ENCODE data around the gene GAPDHS. TPM values are rescaled to one million over a fixed set of nuclear protein-coding genes. Genes with fewer than 3 reads are reported as not detected.

The GAPDHS gene
- total and polyA plus RNA-seq, 5 donors from 2014 or later: not detected

DNA sequence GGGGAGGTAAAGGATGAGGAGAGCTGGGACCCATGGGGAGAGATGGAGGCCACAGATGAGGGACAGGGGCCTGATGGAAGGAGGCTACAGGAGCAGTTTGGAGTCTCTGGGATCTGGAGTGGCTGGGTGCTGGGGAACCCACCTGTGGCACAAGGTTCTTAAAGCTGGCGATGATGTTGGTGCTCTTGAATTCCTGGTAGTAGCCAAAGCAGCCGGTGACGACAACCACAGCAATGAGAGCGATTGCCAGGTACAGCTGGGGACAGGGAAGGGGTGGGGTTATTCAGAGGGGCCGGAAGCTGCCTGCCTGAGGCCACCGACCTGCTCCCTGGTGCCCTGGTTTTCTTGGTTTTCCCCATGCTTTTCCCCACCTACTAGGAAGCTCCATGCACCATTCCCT is 27.4 kb downstream of the GAPDHS start:
- H3K27me3 ChIP-seq (ENCODE audit: control insufficient read depth, insufficient read depth, low read length): peaks cover 2% of the 10 kb centered on the region
- H3K27me3 Mint-ChIP-seq: peaks cover 27% of the 10 kb centered on the region

DNA sequence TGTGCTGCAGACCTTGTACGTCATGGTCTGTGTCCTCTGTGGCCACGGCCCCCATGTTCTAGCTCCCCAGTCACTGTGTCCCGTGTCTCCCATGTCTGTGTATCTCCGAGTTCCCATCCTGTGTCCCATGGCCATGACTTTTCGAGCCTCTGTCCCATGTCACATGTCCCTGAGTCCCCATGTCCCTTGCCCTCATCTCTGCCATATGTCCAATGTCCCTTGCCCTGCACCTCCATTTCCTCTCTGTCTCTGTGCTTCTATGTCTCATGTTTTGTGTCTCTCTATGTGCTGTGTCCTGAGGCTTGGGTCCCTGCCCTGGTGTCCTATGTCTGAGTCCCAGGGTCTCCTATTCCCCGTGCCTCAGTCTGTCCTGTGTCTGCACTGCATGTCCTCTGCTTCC is 28.2 kb downstream of the GAPDHS start:
- no peak for ATAC-seq (ENCODE audit: low read depth in 2 of 2)

More for the DNA sequence above, 27.4 kb downstream of the GAPDHS start:
- no peaks in the 10 kb centered on the region for H3K36me3 ChIP-seq (ENCODE audit: control insufficient read depth, insufficient read depth, low read length)
- H3K4me3 Mint-ChIP-seq: peak overlapping the region in 2 of 4 donors; percentile 50 to 55
- H3K4me1 Mint-ChIP-seq: peaks cover 0 to 20% (median 3%) of the 10 kb centered on the region in 4 donors
- H3K9me3 Mint-ChIP-seq: no peaks in the 10 kb centered on the region
- no peaks in the 10 kb centered on the region for H3K36me3 Mint-ChIP-seq
- H3K4me3 ChIP-seq (ENCODE audit: low read depth, low read length): no peak overlapping the region
- H3K9me3 ChIP-seq (ENCODE audit: control insufficient read depth in 2 of 2, low read length in 2 of 2): no peaks in the 10 kb centered on the region
- peaks cover 15% of the 10 kb centered on the region for H3K4me1 ChIP-seq (ENCODE audit: control insufficient read depth, insufficient read depth, low read length, poor library complexity, severe bottlenecking)
- ATAC-seq (ENCODE audit: low read depth in 2 of 2) (no peak), DNase-seq (no peak)
- no peak overlapping the region for H3K27ac Mint-ChIP-seq
- H3K27ac ChIP-seq (ENCODE audit: insufficient read depth, low read length, poor library complexity, severe bottlenecking): no peak overlapping the region

DNA sequence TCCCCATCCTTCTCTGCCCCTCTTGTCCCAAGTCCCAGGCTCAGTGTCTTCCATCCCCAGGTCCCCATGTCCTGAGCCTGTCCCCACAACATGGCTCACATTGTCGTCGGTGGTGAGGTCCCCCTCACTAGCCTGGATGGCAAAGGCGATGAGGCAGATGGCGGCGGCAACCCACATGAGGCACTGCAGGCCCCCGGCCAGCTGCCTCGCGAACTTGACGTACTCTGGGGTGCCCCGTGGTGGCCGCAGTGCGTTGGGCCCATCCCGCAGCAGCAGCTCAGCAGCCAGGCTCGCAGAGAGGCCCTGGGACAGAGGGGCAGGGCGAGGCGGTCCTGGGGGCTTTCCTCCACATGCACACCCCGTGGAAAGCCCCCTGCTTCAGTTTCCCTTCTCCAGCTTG is 29.1 kb downstream of the GAPDHS start:
- Histone ChIP-seq H3K4me3 (ENCODE audit: low read depth, low read length) (no peak overlapping the region), H3K4me1 (ENCODE audit: control insufficient read depth, insufficient read depth, low read length, poor library complexity, severe bottlenecking) (peaks cover 15% of the 10 kb centered on the region), H3K36me3 (ENCODE audit: control insufficient read depth, insufficient read depth, low read length) (no peaks in the 10 kb centered on the region), H3K27ac (ENCODE audit: insufficient read depth, low read length, poor library complexity, severe bottlenecking) (no peak overlapping the region), H3K9me3 (ENCODE audit: control insufficient read depth in 2 of 2, low read length in 2 of 2) (no peaks in the 10 kb centered on the region), H3K27me3 (ENCODE audit: control insufficient read depth, insufficient read depth, low read length) (peaks cover 2% of the 10 kb centered on the region)
- DNase-seq (no peak), ATAC-seq (ENCODE audit: low read depth in 2 of 2) (no peak)
- Mint-ChIP-seq H3K36me3 (no peaks in the 10 kb centered on the region), H3K4me3 (no peak overlapping the region), H3K9me3 (no peaks in the 10 kb centered on the region), H3K27ac (no peak overlapping the region), H3K27me3 (peaks cover 31% of the 10 kb centered on the region), H3K4me1 (peaks cover 0 to 14% (median 2%) of the 10 kb centered on the region in 4 donors)

More for the DNA sequence above, 28.2 kb downstream of the GAPDHS start:
- H3K36me3 ChIP-seq (ENCODE audit: control insufficient read depth, insufficient read depth, low read length): no peaks in the 10 kb centered on the region
- Mint-ChIP-seq H3K36me3 (no peaks in the 10 kb centered on the region), H3K27ac (no peak overlapping the region), H3K27me3 (peaks cover 27% of the 10 kb centered on the region), H3K4me3 (peak overlapping the region in 1 of 4 donors; percentile 17), H3K9me3 (no peaks in the 10 kb centered on the region), H3K4me1 (peaks cover 0 to 17% (median 3%) of the 10 kb centered on the region in 4 donors)
- no peaks in the 10 kb centered on the region for H3K9me3 ChIP-seq (ENCODE audit: control insufficient read depth in 2 of 2, low read length in 2 of 2)
- peaks cover 2% of the 10 kb centered on the region for H3K27me3 ChIP-seq (ENCODE audit: control insufficient read depth, insufficient read depth, low read length)
- H3K27ac ChIP-seq (ENCODE audit: insufficient read depth, low read length, poor library complexity, severe bottlenecking): no peak overlapping the region
- no peak for DNase-seq
- no peak overlapping the region for H3K4me3 ChIP-seq (ENCODE audit: low read depth, low read length)
- peaks cover 15% of the 10 kb centered on the region for H3K4me1 ChIP-seq (ENCODE audit: control insufficient read depth, insufficient read depth, low read length, poor library complexity, severe bottlenecking)

DNA sequence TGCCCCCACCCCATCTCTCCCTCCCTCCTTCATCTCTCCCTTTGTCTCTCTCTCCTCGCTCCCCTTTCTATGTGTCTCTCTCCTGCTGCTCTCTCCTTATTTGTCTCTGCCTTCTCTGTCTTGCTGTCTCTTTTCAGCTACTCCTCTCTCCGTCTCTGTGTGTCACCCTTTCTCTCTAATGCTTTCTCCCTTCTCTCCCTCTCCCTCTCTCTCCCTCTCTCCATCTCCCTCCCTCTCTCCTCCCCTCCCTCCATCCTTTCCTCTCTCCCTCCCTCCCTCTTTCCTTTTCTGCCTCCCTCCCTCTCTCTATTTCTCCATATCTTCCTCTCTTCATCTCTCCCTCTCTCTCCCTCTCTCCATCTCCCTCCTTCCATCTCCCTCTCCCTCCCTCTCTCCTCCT is 29.5 kb downstream of the GAPDHS start:
- Mint-ChIP-seq H3K36me3 (no peaks in the 10 kb centered on the region), H3K9me3 (no peaks in the 10 kb centered on the region), H3K4me1 (peaks cover 0 to 12% (median 2%) of the 10 kb centered on the region in 4 donors), H3K27me3 (peaks cover 31% of the 10 kb centered on the region), H3K4me3 (no peak overlapping the region), H3K27ac (no peak overlapping the region)
- peaks cover 12% of the 10 kb centered on the region for H3K4me1 ChIP-seq (ENCODE audit: control insufficient read depth, insufficient read depth, low read length, poor library complexity, severe bottlenecking)
- H3K9me3 ChIP-seq (ENCODE audit: control insufficient read depth in 2 of 2, low read length in 2 of 2): no peaks in the 10 kb centered on the region
- H3K27me3 ChIP-seq (ENCODE audit: control insufficient read depth, insufficient read depth, low read length): peaks cover 2% of the 10 kb centered on the region
- no peak overlapping the region for H3K27ac ChIP-seq (ENCODE audit: insufficient read depth, low read length, poor library complexity, severe bottlenecking)
- no peaks in the 10 kb centered on the region for H3K36me3 ChIP-seq (ENCODE audit: control insufficient read depth, insufficient read depth, low read length)
- DNase-seq: no peak
- no peak overlapping the region for H3K4me3 ChIP-seq (ENCODE audit: low read depth, low read length)
- ATAC-seq (ENCODE audit: low read depth in 2 of 2): no peak

DNA sequence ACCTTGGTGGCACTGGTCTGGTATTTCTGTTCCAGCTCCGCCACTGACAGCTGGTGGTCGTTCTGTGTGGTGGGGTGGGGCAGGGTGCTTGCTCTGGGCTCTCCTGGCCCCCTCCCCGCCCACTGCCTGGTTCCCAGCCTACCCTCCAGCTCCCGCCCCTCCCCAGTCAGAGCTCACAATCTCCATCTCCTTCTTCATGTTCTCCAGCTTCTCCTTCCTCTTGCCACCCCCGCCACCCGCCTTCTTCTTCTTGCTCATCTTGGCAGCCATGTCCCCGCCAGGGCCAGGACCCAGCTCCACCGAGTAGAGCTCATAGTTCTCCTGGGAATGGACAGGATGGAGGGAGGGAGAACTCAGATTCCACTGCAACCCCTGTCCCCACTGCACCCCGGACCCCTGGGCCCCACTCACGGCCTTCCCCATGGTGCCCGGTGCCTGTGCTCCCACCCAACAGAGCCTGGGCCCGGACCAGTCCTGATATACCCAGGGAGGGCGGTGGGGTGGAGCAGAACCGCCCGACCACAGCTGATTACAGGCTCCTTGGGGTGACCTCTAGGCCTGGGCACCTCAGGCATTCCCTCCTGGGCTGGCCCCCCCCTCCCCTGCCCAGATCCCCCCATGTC is 30.1 kb downstream of the GAPDHS start, which contains the start of gene ATP4A:
TSS of gene ATP4A (minus strand) at position 452 of the 623 bp plus-strand sequence. CDS start at position 423, 29 bp downstream.
- DNase-seq (no peak), ATAC-seq (ENCODE audit: low read depth in 2 of 2) (no peak)
- H3K4me3 ChIP-seq (ENCODE audit: low read depth, low read length): no peak within 1 kb of the TSS
- H3K27ac ChIP-seq (ENCODE audit: insufficient read depth, low read length, poor library complexity, severe bottlenecking): no peak within 1 kb of the TSS
- H3K9me3 ChIP-seq (ENCODE audit: control insufficient read depth in 2 of 2, low read length in 2 of 2): no peaks in the 10 kb centered on the region
- no peak within 1 kb of the TSS for H3K4me3 Mint-ChIP-seq
- H3K4me1 Mint-ChIP-seq: peaks cover 0 to 10% (median 2%) of the 10 kb centered on the region in 4 donors
- H3K36me3 Mint-ChIP-seq: no peaks in the 10 kb centered on the region
- H3K27me3 ChIP-seq (ENCODE audit: control insufficient read depth, insufficient read depth, low read length): peaks cover 2% of the 10 kb centered on the region
- no peak within 1 kb of the TSS for H3K27ac Mint-ChIP-seq
- H3K36me3 ChIP-seq (ENCODE audit: control insufficient read depth, insufficient read depth, low read length): no peaks in the 10 kb centered on the region
- no peaks in the 10 kb centered on the region for H3K9me3 Mint-ChIP-seq
- H3K4me1 ChIP-seq (ENCODE audit: control insufficient read depth, insufficient read depth, low read length, poor library complexity, severe bottlenecking): peaks cover 7% of the 10 kb centered on the region
- H3K27me3 Mint-ChIP-seq: peaks cover 31% of the 10 kb centered on the region

DNA sequence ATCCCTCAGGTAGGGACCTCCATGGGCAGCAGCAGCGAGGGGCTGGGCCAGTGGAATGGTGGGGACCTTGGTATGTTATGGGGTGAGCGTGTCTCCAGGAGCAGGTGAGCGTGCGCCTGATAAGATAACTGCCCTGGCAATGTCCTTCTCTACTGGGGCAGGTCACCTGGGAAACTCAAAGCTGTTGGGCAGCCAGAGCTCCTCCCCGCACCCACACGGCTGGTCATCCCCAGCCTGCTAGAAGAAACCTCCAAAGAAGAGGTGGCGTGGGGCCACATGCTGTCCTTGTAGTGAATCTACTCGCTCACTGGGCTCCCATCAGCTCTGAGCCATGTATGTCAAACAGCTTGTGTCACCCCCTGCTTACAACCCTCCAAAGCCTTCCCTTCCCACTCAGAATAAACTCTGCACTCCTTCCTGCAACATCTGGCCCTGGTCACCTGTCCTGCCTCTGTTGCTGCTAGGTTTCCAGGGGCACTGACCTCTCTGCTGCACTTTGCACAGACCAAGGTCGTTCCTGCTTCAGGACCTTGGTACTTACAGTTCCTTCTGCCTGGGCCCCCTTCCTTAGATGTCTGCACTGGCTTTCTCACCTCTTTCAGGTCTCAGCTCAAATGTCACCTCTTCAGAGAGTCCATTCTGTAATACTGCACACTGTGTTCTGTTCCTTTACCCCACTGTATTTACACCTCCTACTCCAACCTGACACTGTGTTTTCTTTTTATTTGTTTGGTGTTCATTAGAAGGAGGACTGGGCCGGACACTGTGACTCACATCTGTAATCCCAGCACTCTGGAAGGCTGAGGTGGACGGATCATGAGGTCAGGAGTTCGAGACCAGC is 32.0 kb downstream of the GAPDHS start:
- Mint-ChIP-seq H3K27ac (no peak overlapping the region), H3K4me1 (peaks cover 0 to 5% (median 2%) of the 10 kb centered on the region in 4 donors), H3K36me3 (no peaks in the 10 kb centered on the region), H3K9me3 (no peaks in the 10 kb centered on the region), H3K4me3 (no peak overlapping the region), H3K27me3 (peaks cover 39% of the 10 kb centered on the region)
- no peaks in the 10 kb centered on the region for H3K36me3 ChIP-seq (ENCODE audit: control insufficient read depth, insufficient read depth, low read length)
- H3K27me3 ChIP-seq (ENCODE audit: control insufficient read depth, insufficient read depth, low read length): peaks cover 2% of the 10 kb centered on the region
- no peak for DNase-seq
- no peak for ATAC-seq (ENCODE audit: low read depth in 2 of 2)
- no peak overlapping the region for H3K27ac ChIP-seq (ENCODE audit: insufficient read depth, low read length, poor library complexity, severe bottlenecking)
- H3K4me3 ChIP-seq (ENCODE audit: low read depth, low read length): no peak overlapping the region
- H3K9me3 ChIP-seq (ENCODE audit: control insufficient read depth in 2 of 2, low read length in 2 of 2): no peaks in the 10 kb centered on the region
- no peaks in the 10 kb centered on the region for H3K4me1 ChIP-seq (ENCODE audit: control insufficient read depth, insufficient read depth, low read length, poor library complexity, severe bottlenecking)

DNA sequence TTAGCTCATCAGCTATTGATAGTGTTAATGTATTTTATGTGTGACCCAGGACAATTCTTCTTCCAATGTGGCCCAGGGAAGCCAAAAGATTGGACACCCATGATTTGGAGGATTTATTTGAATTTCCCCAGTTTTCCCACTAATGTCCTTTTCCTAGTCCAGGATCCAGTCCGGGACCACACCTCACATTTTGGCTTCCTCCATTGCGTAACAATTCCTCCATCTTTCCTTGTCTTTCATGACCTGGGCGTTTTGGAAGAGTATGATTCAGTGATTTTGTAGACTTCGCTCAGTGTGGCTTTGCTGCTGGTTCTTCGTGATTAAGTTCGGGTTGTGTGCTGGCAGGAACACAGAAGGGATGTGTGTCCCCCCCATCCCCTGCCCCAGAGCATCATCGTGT is 33.5 kb downstream of the GAPDHS start:
- no peak for DNase-seq
- Histone ChIP-seq H3K9me3 (ENCODE audit: control insufficient read depth in 2 of 2, low read length in 2 of 2) (no peaks in the 10 kb centered on the region), H3K36me3 (ENCODE audit: control insufficient read depth, insufficient read depth, low read length) (no peaks in the 10 kb centered on the region), H3K27me3 (ENCODE audit: control insufficient read depth, insufficient read depth, low read length) (peaks cover 2% of the 10 kb centered on the region), H3K4me3 (ENCODE audit: low read depth, low read length) (no peak overlapping the region), H3K4me1 (ENCODE audit: control insufficient read depth, insufficient read depth, low read length, poor library complexity, severe bottlenecking) (no peaks in the 10 kb centered on the region), H3K27ac (ENCODE audit: insufficient read depth, low read length, poor library complexity, severe bottlenecking) (no peak overlapping the region)
- H3K4me1 Mint-ChIP-seq: no peaks in the 10 kb centered on the region
- H3K4me3 Mint-ChIP-seq: no peak overlapping the region
- peaks cover 35% of the 10 kb centered on the region for H3K27me3 Mint-ChIP-seq
- H3K9me3 Mint-ChIP-seq: no peaks in the 10 kb centered on the region
- ATAC-seq (ENCODE audit: low read depth in 2 of 2): no peak
- no peaks in the 10 kb centered on the region for H3K36me3 Mint-ChIP-seq
- no peak overlapping the region for H3K27ac Mint-ChIP-seq

Data from CD4-positive, CD25-positive, alpha-beta regulatory T cell (primary cell).